ENCODE results near the gene SYT6. TPM values are rescaled to one million over a fixed set of nuclear protein-coding genes. Genes with fewer than 3 reads are reported as not detected.

The SYT6 gene
- total RNA-seq, 3 donors from 2014 or later = 0.82 TPM; not detected in 2

DNA sequence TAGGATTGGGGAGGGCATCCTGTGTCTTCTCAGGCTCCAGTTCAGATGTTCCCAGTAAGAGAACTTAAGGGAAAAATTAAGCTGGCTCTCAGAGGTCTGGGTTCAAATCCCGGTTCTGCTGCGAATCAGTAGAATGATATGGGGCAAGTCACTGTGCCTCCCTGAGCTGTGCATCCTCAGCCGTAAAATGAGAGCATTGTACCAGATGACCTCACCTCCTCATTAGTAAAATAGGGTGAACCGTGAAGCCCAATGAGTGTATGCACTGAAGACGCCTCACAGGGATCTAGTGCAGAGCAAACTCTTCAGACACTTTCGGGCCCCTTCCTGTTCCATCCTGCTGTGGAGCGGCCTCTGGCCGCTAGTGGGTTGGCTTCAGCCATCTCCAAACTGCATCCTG, 36.0 kb downstream of the SYT6 start:
- TF ChIP-seq, protein P1, sequence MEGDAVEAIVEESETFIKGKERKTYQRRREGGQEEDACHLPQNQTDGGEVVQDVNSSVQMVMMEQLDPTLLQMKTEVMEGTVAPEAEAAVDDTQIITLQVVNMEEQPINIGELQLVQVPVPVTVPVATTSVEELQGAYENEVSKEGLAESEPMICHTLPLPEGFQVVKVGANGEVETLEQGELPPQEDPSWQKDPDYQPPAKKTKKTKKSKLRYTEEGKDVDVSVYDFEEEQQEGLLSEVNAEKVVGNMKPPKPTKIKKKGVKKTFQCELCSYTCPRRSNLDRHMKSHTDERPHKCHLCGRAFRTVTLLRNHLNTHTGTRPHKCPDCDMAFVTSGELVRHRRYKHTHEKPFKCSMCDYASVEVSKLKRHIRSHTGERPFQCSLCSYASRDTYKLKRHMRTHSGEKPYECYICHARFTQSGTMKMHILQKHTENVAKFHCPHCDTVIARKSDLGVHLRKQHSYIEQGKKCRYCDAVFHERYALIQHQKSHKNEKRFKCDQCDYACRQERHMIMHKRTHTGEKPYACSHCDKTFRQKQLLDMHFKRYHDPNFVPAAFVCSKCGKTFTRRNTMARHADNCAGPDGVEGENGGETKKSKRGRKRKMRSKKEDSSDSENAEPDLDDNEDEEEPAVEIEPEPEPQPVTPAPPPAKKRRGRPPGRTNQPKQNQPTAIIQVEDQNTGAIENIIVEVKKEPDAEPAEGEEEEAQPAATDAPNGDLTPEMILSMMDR (IDR thresholded peaks at IDR 0.05) = no peak
- ATAC-seq (no peak), DNase-seq (no peak)
- Histone ChIP-seq H3K4me1 (ENCODE audit: low read depth) (no peaks in the 10 kb centered on the region), H3K4me3 (no peak overlapping the region), H3K36me3 (ENCODE audit: low read depth) (no peaks in the 10 kb centered on the region), H3K9me3 (no peaks in the 10 kb centered on the region)
- intact Hi-C loops (cut with DNase I, micrococcal nuclease) = no loop called here

DNA sequence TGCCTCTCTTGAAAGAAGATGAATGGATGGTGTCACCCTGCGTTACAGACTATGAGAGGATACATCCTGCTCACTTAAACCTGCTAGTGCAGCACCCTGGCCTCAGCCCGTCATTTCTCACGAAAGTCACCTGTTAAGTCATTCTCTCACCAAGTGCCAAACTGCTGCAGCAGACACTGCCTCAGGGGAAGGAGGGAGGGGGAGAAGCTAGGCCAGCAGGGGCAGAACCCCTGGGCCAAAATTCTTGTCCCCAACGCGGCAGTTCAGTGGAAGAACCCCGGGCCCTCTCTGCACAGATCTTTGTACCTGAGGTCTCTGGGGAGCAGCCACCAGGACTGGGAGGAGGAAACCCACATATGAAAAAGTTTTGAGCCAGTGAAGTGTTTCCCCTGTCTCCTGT, 37.6 kb downstream of the SYT6 start:
- Histone ChIP-seq H3K4me1 (ENCODE audit: low read depth) (no peaks in the 10 kb centered on the region), H3K4me3 (no peak overlapping the region), H3K9me3 (no peaks in the 10 kb centered on the region), H3K36me3 (ENCODE audit: low read depth) (no peaks in the 10 kb centered on the region)
- TF ChIP-seq, protein P1 (IDR thresholded peaks at IDR 0.05) = no peak
- intact Hi-C loops (cut with DNase I, micrococcal nuclease) = no loop called here
- no peak for DNase-seq
- no peak for ATAC-seq

DNA sequence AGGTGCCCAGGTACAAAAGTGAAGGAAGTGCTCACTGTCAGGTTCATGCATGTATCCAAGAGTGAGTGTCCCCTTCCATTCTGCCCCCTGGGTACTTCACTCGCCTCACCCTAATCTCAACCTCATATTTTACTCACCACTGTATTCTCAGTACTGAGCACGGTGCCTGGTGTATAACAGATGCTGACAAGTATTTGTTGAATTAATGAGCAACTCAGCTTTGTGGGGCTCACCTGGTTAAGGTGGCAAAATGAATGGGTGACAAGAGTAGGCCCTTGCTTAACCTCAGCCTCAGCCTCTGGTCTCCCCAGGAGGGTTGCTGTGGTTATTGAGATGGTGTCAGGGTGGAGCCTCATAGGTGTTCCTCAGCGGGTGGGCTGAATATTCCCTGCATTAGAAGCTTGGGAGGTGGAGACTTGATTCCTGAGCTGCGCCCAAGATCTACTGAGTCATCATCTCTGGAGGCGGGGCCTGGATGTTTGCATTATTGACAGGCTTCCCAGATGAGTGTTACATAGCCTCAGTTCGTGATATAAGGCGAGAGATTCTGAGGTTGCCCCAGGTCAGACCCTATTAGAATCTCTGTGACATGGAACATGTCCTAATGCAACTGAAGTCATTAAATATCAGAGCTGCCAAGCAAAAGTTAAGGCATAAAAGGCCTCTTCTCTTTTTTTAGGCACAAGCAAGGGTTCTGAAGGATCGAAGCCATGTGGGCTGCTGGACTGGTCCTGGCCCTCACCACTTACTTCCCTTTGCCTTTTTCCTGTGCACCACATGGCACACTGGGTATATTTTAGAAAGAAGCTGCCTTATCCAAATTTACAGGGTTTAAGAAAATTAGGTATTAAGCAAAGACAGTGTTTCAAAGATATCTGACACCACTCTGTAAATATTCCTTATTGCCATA, 39.2 kb downstream of the SYT6 start:
- intact Hi-C loops (cut with DNase I, micrococcal nuclease) = no loop called here
- Histone ChIP-seq H3K4me3 (no peak overlapping the region), H3K36me3 (ENCODE audit: low read depth) (no peaks in the 10 kb centered on the region), H3K9me3 (no peaks in the 10 kb centered on the region), H3K4me1 (ENCODE audit: low read depth) (no peaks in the 10 kb centered on the region)
- TF ChIP-seq, protein P1 (IDR thresholded peaks at IDR 0.05) = no peak
- ATAC-seq (no peak), DNase-seq (no peak)

DNA sequence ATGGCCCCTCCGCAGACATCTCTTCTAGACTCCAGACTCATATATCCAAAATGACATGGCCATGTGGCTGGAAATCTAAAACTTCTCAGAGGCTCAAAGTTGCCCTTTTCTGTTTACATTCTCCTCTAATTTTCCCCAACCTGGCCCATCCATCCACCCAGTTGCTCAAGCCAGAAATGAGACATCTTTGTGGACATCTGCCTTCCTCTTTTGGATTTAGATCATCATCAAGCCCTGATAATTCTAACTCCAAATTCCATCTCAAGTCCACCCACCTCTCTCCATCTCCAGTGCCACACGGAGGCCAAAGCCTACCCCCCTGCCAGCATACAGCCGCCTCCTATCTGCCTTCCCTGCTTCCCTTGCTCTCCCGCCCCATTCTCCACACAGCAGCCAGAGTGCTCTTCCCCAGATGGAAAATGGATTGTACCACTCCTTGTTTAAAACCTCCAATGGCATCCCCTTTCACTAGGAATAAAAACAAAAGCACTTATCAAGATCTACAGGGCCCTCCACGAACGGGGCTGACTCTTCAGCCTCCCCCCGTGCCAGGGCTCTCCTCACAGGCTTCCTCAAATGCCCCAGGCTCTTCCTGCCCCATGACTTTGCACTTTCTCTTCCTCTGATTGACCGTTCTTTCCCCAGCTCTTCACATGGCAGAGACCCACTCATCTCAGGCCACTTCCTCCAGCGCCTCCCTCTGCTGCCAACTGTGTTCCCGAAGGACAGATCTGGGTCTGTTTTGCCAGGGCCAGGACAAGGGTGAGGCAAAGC, 40.1 kb downstream of the SYT6 start:
- H3K9me3 ChIP-seq = no peaks in the 10 kb centered on the region
- no peaks in the 10 kb centered on the region for H3K36me3 ChIP-seq (ENCODE audit: low read depth)
- intact Hi-C loops (cut with DNase I, micrococcal nuclease) = no loop called here
- peak in 2 of 3 donors; percentile 7 to 28 for DNase-seq
- TF ChIP-seq, protein P1 (IDR thresholded peaks at IDR 0.05) = no peak
- ATAC-seq = peak; percentile 53
- no peaks in the 10 kb centered on the region for H3K4me1 ChIP-seq (ENCODE audit: low read depth)
- H3K4me3 ChIP-seq = no peak overlapping the region

DNA sequence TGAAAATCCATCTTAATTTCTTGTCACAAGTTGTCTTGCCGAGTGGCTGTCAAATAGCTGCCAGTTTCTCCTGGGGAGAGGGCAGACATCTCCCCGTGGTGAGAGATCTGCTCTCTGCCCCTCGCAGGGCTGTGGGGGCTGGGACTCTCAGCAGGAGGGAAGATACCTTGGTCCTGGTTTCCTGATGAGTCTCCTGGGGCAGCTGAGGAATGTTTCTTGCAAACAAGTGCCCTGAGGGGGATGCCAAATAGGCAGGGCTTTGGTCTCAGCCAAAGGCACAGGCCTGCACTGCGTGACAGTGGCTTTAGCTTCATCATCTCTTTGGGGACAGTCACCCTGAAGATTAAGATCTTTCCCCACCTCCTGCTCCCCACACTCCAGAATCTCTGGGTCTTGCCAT, 40.9 kb downstream of the SYT6 start:
- no peak for DNase-seq
- no peaks in the 10 kb centered on the region for H3K36me3 ChIP-seq (ENCODE audit: low read depth)
- intact Hi-C loops (cut with DNase I, micrococcal nuclease) = no loop called here
- no peaks in the 10 kb centered on the region for H3K4me1 ChIP-seq (ENCODE audit: low read depth)
- H3K4me3 ChIP-seq = no peak overlapping the region
- ATAC-seq = no peak
- no peaks in the 10 kb centered on the region for H3K9me3 ChIP-seq
- TF ChIP-seq, protein P1 (IDR thresholded peaks at IDR 0.05) = no peak

Data from mucosa of descending colon (tissue), 3 donors.